Activated naive CD8-positive, alpha-beta T cell treated with anti-CD3 and anti-CD28 coated beads, Interleukin-2, amount 10 ng/mL, durations not matched to agents 7 days and 5 days (primary cell): ENCODE results near the gene PSMB11. TPM values are rescaled to one million over a fixed set of nuclear protein-coding genes. Genes with fewer than 3 reads are reported as not detected.

Experiments
- ATAC-seq: fragments of 150-1000 bp; cut with Tn5 transposase; one replicate; pipeline ENCODE4 v1.10.0; 2021; ENCODE audit warnings: low read depth, moderate library complexity
- POLR2A ChIA-PET: fragments of 350-600 bp; sonication (Branson Sonifier 250); formaldehyde crosslinking; loops from one replicate; lab custom pipeline; 2021; ENCODE audit warnings: antibody characterized with exemption; lab: Charles Lee
- DNase-seq: peaks from one replicate; pipeline ENCODE4 v3.0.0; 2021
- H3K27ac Mint-ChIP-seq: one replicate; pipeline ENCODE4 v1.8.0; 2022; ENCODE audit warnings: mild to moderate bottlenecking, mixed read lengths
- H3K27me3 Mint-ChIP-seq: one replicate; pipeline ENCODE4 v1.8.0; 2022; ENCODE audit warnings: mild to moderate bottlenecking, moderate library complexity, mixed read lengths
- H3K36me3 Mint-ChIP-seq: one replicate; pipeline ENCODE4 v1.8.0; 2021; ENCODE audit warnings: mild to moderate bottlenecking, mixed read lengths
- H3K4me1 Mint-ChIP-seq: one replicate; pipeline ENCODE4 v1.8.0; 2021; ENCODE audit warnings: mixed read lengths
- H3K4me3 Mint-ChIP-seq: one replicate; pipeline ENCODE4 v1.8.0; 2022; ENCODE audit warnings: mild to moderate bottlenecking, moderate library complexity, mixed read lengths
- H3K9me3 Mint-ChIP-seq: one replicate; pipeline ENCODE4 v1.8.0; 2021; ENCODE audit warnings: mixed read lengths
- total RNA-seq, 2 experiments: library from RNA; stranded (reverse); gene quantifications; one replicate each; pipeline ENCODE4 v1.2.3, GENCODE V29; 2021

The PSMB11 gene
- total RNA-seq, 2 experiments from 2014 or later = not detected

DNA sequence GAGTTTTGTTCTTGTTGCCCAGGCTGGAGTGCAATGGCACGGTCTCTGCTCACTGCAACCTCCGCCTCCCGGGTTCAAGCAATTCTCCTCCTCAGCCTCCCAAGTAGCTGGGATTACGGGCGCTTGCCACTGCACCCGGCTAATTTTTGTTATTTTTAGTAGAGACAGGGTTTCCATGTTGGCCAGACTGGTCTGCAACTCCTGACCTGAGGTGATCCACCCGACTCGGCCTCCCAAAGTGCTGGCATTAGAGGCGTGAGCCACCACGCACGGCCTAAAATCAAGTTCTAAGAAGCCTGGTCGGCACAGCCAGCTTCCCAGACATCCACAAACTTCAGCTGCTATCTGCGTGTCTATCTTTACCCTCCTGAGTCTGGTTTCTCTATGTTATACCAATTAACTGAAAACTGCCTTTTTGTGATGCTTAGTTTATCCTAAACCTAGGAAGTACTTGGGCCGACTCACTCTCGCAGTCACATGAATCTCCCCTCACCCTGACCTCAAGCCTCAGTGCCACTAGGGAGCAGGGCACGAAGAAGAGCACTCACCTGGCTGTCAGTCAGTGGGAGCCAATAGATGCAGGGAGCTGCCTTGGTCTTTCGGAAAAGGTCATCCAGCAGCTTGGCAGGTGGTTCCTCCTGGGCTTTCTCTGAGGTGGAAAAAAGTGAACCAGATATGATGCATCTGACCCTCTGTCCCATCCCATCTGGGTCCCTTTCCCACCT is 18.7 kb downstream of the PSMB11 start:
- POLR2A ChIA-PET = interaction anchor here (0.6 to 1.8 kb wide), 3 partner anchors 46 to 189 kb away, joined by 3 to 4 read pairs (median 4); partner anchors contain the start of gene LRP10
- Mint-ChIP-seq H3K27me3 (peaks cover 8% of the 10 kb centered on the region), H3K36me3 (peaks cover 9% of the 10 kb centered on the region), H3K27ac (no peak overlapping the region), H3K4me3 (no peak overlapping the region), H3K9me3 (no peaks in the 10 kb centered on the region), H3K4me1 (peaks cover 16% of the 10 kb centered on the region)
- DNase-seq = no peak
- no peak for ATAC-seq

DNA sequence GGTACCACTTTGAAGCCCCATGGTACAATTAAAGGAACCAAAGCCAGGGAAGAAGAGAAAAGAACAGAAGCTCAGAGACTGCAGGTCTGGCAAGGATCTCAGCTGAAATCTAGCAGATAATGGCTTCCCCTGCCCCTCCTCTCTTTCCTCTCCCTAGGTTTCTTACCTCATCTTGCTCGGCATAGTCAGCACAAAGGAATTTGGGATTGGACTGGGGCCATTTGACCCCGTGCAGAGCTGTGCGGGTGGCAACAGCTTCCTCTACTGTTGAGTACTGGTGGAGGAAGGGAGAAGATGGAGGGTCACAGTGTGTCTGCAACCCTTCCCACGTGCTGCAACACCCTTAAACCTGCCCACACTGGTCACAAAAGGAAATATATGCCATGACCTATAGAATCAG is 20.0 kb downstream of the PSMB11 start:
- POLR2A ChIA-PET = interaction anchor here (1.1 to 1.6 kb wide), 2 partner anchors 9 to 55 kb away, joined by 4 read pairs; no protein-coding TSS in a partner anchor
- Mint-ChIP-seq H3K27ac (no peak overlapping the region), H3K36me3 (peaks cover 11% of the 10 kb centered on the region), H3K4me3 (no peak overlapping the region), H3K27me3 (peaks cover under 1% of the 10 kb centered on the region), H3K9me3 (no peaks in the 10 kb centered on the region), H3K4me1 (peaks cover 6% of the 10 kb centered on the region)
- DNase-seq (no peak), ATAC-seq (no peak)

DNA sequence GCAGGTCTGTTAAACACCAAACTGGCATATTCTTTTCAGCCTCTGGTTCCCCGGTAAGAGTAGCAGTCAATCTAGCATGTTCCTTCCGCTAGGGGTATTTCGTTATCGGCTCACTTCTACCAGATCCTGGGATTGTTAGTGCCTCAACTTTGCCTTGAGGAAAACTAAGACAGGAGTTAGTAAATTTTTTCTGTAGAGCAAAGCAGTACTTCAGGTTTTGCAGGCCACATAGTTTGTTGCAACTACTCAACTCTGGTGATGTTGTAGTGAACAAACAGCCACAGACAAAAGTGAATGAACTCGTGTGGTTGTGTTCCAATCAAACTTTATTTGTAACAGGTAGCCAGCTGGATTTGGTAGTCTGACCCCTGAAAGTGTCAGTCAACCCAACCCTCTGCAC is 21.6 kb downstream of the PSMB11 start:
- Mint-ChIP-seq H3K4me3 (no peak overlapping the region), H3K4me1 (no peaks in the 10 kb centered on the region), H3K9me3 (no peaks in the 10 kb centered on the region), H3K27ac (no peak overlapping the region), H3K27me3 (no peaks in the 10 kb centered on the region), H3K36me3 (peaks cover 11% of the 10 kb centered on the region)
- ATAC-seq (no peak), DNase-seq (no peak)
- POLR2A ChIA-PET = no interaction called here

DNA sequence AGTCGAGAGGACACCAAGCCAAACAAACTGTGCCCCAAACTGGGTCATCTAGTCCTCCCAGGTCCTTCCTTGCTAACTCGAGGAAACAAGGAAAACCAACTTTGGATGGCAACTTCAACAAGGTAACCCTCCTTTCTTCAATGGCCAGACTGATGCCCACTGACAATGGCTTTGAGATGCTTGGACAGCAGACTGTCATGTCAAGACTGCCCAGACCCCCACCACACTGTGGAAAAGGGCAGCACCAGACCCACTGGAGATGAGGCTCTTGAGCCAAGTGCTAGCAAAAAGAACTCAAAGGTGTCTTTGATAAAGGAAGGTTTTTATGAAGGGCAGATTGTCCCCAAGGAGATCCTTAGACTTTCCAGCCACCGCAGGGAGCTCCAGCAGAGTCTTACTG is 24.4 kb downstream of the PSMB11 start:
- H3K9me3 Mint-ChIP-seq = no peaks in the 10 kb centered on the region
- no peak overlapping the region for H3K27ac Mint-ChIP-seq
- DNase-seq (no peak), ATAC-seq (no peak)
- H3K4me3 Mint-ChIP-seq = no peak overlapping the region
- H3K36me3 Mint-ChIP-seq = peaks cover 14% of the 10 kb centered on the region
- POLR2A ChIA-PET = no interaction called here
- H3K4me1 Mint-ChIP-seq = peaks cover 9% of the 10 kb centered on the region
- H3K27me3 Mint-ChIP-seq = no peaks in the 10 kb centered on the region

DNA sequence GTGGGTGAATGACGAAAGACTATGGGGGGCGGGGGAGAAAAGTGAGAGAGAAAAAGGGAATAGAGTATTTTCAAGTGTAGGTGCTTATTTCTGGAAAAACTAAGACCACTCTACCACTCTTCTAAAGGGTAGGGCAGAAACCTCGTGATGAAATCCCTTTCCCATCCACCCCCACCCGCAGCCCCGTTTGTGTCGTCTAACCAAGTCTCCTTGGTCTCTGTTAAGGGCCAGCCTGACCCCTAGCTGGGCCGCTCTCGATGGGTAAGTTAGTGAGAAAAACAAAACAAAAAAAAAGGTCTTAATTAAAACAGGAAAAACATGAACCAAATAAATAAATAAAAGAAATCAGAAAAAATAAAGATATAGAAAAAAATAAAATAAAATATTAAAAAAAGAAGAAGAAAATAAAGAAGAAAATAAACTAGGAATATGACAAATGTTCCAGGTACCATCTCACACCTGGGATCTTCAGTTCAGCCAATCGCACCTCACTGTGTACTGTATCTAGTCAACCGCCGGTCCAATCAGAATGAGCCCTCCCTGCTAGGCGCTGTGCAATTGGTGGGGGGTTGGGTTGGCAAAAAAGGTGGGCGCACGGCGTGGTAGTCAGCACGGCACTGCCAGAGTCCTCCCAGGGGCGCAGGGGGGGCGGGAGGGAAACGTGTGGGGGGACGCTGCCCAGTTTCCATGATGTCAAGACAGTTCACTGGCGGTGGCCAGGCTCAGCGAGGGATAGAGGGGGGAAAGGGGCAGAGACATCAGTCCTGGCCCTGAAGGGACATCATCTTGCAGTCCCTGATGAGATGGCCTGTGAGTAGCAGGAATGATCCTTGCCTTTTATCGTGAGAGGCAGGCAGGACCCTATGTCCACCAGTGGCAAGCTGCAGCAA is 25.1 kb downstream of the PSMB11 start:
- ATAC-seq = no peak
- Mint-ChIP-seq H3K36me3 (peaks cover 14% of the 10 kb centered on the region), H3K4me3 (no peak overlapping the region), H3K4me1 (peaks cover 13% of the 10 kb centered on the region), H3K9me3 (no peaks in the 10 kb centered on the region), H3K27ac (no peak overlapping the region), H3K27me3 (no peaks in the 10 kb centered on the region)
- POLR2A ChIA-PET = no interaction called here
- DNase-seq = no peak

DNA sequence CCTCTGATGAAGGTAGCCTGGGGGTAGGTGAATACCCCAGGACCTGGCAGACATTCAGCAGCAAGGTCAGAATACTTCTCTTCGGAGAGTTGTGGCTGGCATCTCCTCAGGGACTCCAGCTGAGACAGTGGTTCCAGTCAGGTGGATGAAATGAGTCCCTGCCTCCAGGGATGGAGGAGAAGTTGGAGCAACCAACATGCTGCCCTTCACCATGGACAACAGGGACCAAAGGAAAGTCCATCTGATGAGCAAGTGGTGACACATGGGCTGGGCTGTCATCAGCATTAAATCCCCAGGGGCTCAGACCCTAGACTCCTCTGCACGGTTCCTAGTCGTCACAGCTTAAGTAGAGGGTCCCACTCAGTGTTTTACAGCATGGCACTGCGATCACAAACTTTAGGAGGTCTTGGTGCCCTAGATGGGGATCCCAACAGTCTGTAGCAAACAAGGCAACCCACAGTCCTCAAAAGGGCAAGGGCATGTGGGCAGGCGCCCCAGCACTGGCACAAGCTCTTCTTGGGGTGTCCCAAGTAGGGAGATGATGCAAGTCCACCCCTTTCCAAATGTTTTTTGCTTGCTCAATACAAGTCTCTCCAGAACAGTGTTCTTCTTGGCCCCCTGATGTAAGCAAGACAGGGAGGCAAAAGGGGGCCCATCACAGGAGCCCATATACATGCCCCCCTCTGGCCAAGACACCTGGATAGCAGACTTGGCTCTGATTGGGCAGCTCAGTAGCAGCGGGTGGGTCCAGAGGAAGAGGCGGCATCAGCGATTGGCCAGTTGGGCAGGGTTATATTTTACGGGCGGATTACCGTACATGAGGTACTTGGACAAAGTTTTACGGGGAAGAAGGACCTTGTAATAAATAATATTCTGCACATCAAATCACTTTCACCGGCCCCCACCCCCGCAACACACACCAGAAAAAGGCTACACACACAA is 26.1 kb downstream of the PSMB11 start:
- ATAC-seq = no peak
- Mint-ChIP-seq H3K36me3 (peaks cover 14% of the 10 kb centered on the region), H3K27me3 (no peaks in the 10 kb centered on the region), H3K4me3 (no peak overlapping the region), H3K9me3 (no peaks in the 10 kb centered on the region), H3K27ac (peak overlapping the region; percentile 31), H3K4me1 (peaks cover 13% of the 10 kb centered on the region)
- POLR2A ChIA-PET = interaction anchor here (0.7 to 1.3 kb wide), 5 partner anchors 27 to 85 kb away, joined by 4 to 11 read pairs (median 5); partner anchors contain the start of genes ACIN1 and C14orf119
- DNase-seq = no peak

DNA sequence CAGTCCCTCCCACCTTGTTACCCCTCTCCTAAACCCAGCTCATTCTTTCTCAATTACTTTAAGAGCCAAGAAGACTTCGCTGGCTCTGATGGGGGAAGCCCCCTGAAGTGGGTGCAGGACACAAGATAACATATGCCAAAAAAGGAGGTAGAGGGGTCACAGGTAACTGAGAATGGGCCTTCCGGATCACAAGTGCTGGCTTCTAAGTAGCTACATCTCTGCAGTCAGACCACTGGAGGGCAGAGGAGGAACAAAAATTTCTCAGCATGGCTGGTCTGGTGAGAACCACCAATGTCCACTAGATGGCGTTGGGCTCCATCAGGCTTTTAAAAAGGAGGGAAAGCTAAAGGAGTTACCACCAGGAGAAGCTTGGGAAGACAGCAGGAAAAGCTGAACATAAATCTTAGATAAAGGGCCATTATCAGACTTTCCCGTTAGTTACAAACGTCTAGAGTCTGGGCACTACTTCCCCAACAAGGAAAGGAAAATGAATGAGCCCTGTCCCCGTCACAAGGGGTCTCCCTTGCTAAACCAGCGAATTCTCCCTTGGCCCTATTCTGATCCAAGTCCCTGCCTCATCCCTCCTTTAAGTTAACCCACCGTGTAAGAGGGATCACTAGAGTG is 26.9 kb downstream of the PSMB11 start:
- no peaks in the 10 kb centered on the region for H3K9me3 Mint-ChIP-seq
- DNase-seq (no peak), ATAC-seq (peak; percentile 71)
- peaks cover 13% of the 10 kb centered on the region for H3K4me1 Mint-ChIP-seq
- no peaks in the 10 kb centered on the region for H3K27me3 Mint-ChIP-seq
- POLR2A ChIA-PET = interaction anchor here (0.7 to 1.3 kb wide), 5 partner anchors 26 to 86 kb away, joined by 4 to 11 read pairs (median 5); partner anchors contain the start of genes ACIN1 and C14orf119
- H3K36me3 Mint-ChIP-seq = peaks cover 10% of the 10 kb centered on the region
- peak overlapping the region; percentile 31 for H3K27ac Mint-ChIP-seq
- peak overlapping the region; percentile 41 for H3K4me3 Mint-ChIP-seq

DNA sequence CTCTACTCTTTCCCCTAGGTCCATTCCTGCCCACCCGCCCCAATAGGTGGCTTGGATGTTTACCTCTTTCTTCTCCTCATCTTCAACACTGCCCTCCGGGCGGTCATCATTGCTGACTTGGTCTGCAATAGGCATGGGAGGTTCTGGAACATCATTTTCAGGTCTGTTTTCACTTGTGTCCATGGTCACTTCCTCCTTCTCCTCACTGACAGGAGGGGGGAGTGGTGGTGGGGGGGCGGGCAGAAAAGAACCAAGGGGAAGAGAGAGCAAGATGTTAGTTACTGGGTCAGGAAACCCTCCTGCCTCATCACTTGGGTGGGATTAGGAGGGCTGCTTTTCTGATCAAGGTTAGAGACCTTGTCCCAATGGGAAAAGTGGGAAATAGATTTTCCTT is 27.4 kb downstream of the PSMB11 start:
- H3K4me1 Mint-ChIP-seq = peaks cover 13% of the 10 kb centered on the region
- POLR2A ChIA-PET = interaction anchor here (1.0 to 1.3 kb wide), 4 partner anchors 26 to 86 kb away, joined by 4 to 11 read pairs (median 7); partner anchors contain the start of genes ACIN1 and C14orf119
- H3K36me3 Mint-ChIP-seq = peaks cover 9% of the 10 kb centered on the region
- no peaks in the 10 kb centered on the region for H3K27me3 Mint-ChIP-seq
- no peaks in the 10 kb centered on the region for H3K9me3 Mint-ChIP-seq
- H3K27ac Mint-ChIP-seq = no peak overlapping the region
- no peak overlapping the region for H3K4me3 Mint-ChIP-seq
- DNase-seq (no peak), ATAC-seq (no peak)

DNA sequence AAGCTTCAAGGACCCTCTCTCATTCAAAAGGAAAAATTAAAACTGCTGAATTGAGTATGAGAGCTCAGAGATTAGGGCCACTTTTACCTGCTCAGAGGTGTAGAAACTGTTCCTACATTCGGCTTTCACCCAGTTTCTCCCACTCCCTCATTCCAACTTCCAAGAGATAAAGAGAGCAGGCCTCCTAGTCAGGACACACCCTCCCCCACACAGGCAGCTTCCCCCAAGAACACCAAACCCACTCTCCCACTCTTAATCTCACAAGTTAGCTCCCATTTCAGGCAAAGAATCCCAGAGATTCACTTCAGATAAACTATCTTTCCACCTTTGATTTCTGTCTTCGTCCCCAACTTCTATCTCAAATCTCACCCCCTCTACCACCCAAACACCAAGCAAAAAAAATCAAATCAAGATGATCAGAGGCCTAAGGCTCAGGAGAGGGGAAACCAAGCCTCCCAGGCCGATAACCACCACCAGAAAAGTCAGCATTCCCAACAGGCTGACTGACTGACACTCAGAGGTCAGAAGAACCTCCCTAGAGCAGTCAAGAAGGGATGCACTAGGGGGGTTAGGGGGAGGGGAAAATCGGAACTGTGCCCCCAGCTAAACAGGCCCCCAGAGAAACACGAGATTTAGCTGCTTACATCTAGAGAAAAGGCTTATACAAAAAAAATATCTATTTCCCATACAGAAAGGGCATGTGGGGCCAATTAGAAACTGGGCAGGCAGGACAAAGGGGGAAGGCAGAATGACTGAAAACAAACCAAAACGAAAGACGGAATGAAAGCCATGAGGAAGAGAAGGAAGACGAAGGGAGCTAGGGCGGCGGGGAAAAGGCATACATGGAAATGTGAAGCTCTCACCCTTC is 28.5 kb downstream of the PSMB11 start:
- ATAC-seq = no peak
- H3K27ac Mint-ChIP-seq = peak overlapping the region; percentile 88
- no peaks in the 10 kb centered on the region for H3K27me3 Mint-ChIP-seq
- peaks cover 10% of the 10 kb centered on the region for H3K36me3 Mint-ChIP-seq
- no peak for DNase-seq
- H3K4me3 Mint-ChIP-seq = peak overlapping the region; percentile 93
- H3K4me1 Mint-ChIP-seq = peaks cover 15% of the 10 kb centered on the region
- H3K9me3 Mint-ChIP-seq = no peaks in the 10 kb centered on the region
- POLR2A ChIA-PET = interaction anchor here (0.6 to 3.2 kb wide), 8 partner anchors 8 to 251 kb away, joined by 3 to 29 read pairs (median 4); partner anchors contain the start of genes ACIN1, C14orf119, HAUS4 and PABPN1

DNA sequence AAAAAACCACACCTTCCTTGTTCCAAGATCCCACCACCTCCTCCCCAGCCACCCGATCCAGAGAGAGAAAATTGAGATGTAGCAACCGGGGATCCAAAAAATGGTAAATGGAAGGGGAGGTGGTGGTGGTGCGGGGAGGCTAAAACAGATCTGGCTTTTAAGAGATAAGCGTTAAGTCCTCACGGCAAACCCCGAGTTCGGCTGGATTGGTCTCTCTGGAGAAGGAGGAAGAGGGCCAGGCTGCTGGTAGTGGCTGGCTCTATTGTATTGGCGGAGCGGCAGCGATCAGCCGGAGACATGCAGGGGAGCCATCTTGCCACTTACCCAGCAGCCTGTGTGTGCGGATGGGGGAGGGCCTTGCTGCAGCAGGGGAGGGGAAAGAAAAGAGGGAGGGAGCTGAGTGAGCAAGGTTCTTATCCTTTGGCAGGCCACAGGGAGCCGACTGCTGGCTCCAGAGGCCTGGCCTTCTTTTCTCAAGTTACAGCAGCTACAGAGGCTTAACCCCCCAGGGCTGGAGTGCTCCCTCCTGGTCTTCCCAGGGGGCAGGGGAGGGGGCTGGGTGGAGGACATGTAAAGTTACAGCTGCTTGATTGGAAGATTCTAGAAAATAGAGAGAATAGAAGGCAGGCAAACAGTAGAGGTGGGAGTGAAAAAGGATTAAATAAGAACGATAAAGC is 29.4 kb downstream of the PSMB11 start:
- DNase-seq (peak; percentile 75), ATAC-seq (peak; percentile 97)
- Mint-ChIP-seq H3K36me3 (peaks cover 15% of the 10 kb centered on the region), H3K27me3 (no peaks in the 10 kb centered on the region), H3K9me3 (no peaks in the 10 kb centered on the region), H3K4me3 (peak overlapping the region; percentile 93), H3K27ac (peak overlapping the region; percentile 88), H3K4me1 (peaks cover 15% of the 10 kb centered on the region)
- POLR2A ChIA-PET = interaction anchor here (0.6 to 3.2 kb wide), 13 partner anchors 9 to 482 kb away, joined by 3 to 29 read pairs (median 4); partner anchors contain the start of genes ACIN1, C14orf119, DAD1 and HAUS4
